Rectal smooth muscle tissue (tissue), 1 donor: Measurements from ENCODE around the gene LRRC41.

Experiments used
- H3K27ac ChIP-seq: one replicate; pipeline ENCODE4 v1.7.0; 2013; ENCODE audit warnings: low read depth, low read length, inconsistent platforms
- H3K27me3 ChIP-seq: one replicate; pipeline ENCODE4 v1.7.0; 2013; ENCODE audit warnings: low read length; ENCODE audit not compliant: control insufficient read depth, insufficient read depth
- H3K36me3 ChIP-seq: one replicate; pipeline ENCODE4 v1.7.0; 2013; ENCODE audit warnings: low read length; ENCODE audit not compliant: control insufficient read depth, insufficient read depth
- H3K4me1 ChIP-seq: one replicate; pipeline ENCODE4 v1.7.0; 2013; ENCODE audit warnings: low read length; ENCODE audit not compliant: control insufficient read depth, insufficient read depth
- H3K4me3 ChIP-seq: one replicate; pipeline ENCODE4 v1.7.0; 2013; ENCODE audit warnings: low read length
- H3K9ac ChIP-seq: one replicate; pipeline ENCODE4 v1.7.0; 2013; ENCODE audit warnings: low read length

Gene LRRC41

DNA sequence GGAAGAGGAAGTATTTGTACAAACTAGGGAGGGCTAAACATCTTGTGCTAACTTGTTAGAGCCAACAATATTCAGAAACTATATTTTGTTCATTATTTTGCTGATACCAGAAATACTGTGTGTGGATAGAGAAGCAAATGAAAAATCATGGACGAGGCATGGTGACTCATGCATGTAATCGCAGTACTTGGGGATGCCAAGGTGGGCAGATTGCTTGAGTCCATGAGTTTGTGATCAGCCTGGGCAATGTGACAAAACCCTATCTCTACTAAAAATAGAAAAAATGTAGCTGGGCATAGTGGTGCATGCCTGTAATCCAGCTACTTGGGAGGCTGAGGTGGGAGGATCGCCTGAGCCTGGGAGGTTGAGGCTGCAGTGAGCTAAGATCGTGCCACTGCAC lies 13.4 kb downstream of the LRRC41 start:
- Histone ChIP-seq H3K36me3 (peaks cover 19% of the 10 kb centered on the region), H3K9ac (no peak overlapping the region), H3K27ac (no peak overlapping the region), H3K4me3 (no peak overlapping the region), H3K4me1 (no peaks in the 10 kb centered on the region), H3K27me3 (no peaks in the 10 kb centered on the region)

DNA sequence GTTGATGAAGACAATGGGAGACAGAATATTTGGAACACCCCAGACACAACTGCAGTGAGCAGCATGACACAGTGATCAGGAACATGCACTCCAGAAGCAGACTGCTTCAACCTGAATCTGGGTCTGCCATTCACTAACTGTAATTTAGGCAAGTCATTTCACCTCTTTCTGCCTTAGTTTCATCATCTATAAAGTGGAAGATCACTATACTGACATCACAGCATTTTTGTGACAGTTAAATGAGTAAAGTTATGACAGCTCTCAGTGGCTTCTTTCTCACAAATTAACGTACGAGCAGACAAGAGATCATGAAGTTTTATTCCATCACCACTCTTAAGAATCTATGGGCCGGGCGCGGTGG lies 14.3 kb downstream of the LRRC41 start:
- Histone ChIP-seq H3K27ac (no peak overlapping the region), H3K4me3 (no peak overlapping the region), H3K36me3 (peaks cover 22% of the 10 kb centered on the region), H3K9ac (no peak overlapping the region), H3K27me3 (no peaks in the 10 kb centered on the region), H3K4me1 (no peaks in the 10 kb centered on the region)

DNA sequence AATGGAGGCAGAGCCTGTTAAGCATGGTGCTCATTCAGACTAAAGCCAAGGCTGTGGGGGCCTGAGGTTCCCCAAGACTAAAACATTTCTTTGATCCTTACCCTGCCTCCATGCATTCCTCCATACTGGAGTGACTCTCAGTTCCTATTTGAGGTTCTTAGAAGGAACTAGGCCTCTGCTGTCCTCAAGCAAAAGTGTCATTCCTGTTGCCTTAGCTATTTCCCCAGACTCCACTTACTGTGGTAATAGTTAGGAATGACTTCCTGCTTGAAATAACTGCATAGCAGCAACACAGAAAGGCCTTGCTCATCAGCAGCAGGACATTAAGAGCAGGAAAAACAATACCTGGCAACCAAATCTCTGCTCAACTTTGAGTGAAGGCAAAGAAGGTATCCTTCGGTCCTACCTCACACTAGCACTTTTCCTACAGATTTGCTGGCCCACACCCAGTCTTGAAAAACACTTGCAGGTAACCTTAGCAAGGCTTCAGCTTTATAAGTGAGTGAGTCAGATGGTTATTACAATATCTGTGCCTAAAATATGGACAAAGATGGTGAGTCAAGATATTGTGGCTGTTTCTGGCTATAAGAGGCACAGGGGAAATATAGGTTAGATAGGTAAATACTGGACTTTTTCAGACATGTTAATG lies 14.8 kb downstream of the LRRC41 start:
- H3K27me3 ChIP-seq: no peaks in the 10 kb centered on the region
- H3K36me3 ChIP-seq: peaks cover 20% of the 10 kb centered on the region
- no peak overlapping the region for H3K9ac ChIP-seq
- no peak overlapping the region for H3K27ac ChIP-seq
- no peaks in the 10 kb centered on the region for H3K4me1 ChIP-seq
- H3K4me3 ChIP-seq: no peak overlapping the region

DNA sequence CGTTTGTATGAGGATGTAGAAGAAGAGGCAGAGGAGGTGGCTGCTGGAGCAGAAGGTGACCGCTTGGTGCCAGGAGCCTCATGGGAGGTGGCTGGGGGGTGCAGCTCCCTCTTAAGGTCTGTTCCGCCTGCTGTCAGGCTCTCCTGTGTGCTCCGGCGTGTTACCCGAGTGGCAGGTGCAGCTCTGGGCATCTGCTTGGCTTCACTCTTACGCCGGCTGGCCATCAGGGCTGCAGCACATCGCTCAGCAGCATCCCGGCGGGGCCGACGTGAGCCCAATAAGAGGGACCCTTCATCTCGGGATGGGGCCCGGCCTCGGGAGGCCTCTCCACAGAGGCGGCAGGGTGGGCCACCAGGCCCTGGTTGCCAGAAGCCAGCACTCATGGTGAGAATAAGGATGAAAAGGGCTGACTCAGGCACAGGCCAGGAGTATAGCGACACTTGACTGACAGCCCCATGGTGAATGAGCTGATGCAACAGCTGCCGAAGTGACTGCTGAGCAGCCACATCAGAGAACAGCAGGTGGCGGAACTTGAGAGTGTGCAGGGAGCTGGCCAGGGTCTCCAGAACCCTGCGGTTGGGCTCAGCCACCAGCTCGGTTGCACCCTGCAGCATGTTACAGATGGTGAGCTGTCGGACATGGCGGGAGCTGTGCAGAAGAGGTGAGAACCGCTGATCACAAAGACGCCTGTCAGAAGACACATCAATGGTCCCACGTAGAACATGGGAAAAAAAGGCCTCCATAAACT lies 17.5 kb downstream of the LRRC41 start:
- peaks cover 20% of the 10 kb centered on the region for H3K36me3 ChIP-seq
- no peaks in the 10 kb centered on the region for H3K4me1 ChIP-seq
- no peak overlapping the region for H3K4me3 ChIP-seq
- no peak overlapping the region for H3K27ac ChIP-seq
- H3K27me3 ChIP-seq: no peaks in the 10 kb centered on the region
- H3K9ac ChIP-seq: no peak overlapping the region

DNA sequence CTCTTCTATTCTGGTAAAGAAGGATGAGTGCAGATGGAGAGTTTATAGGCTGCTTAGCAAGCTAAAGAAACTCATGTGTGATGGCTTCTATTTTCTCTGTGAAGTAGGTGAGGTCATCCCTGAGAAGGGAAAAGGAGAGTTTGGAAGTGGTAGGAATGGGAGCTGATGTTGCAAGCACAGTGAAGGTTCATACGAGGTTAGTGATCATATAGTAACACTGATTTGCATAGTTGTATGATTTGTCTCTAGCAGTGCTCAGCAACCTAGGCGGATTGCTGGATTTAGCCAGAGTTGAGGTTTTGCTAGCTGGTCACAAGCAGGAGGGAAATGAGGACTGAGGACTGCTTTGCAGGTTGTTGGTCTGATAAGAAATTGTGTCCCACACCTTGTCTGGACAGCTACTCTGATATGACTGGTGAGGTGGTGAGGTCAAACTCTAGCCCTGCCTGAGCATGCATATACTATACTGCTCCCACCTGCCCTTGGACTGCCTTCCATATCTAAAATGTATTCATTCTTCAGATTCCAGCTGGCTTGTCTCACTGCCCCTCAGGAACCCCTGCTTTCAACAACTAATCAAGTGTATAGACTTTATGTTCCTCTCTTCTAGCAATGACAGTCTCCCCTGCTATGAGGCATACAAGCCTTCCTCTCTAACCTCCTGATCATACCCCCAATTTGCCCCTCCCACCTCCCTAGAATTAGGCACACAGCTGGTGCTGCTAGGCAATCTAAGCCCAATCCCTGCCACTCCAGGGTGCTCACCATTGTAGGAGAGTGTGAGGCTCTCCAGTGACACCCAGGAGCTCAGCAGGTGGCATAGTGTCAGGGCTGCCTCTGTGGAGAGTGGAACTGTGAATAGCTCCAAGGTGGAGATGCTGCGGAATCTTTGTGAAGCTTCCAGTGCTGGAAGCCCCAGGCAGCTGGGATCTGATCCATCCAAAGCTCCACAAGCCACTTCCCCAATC lies 18.5 kb downstream of the LRRC41 start:
- no peak overlapping the region for H3K9ac ChIP-seq
- H3K4me3 ChIP-seq: no peak overlapping the region
- H3K27ac ChIP-seq: no peak overlapping the region
- H3K4me1 ChIP-seq: no peaks in the 10 kb centered on the region
- no peaks in the 10 kb centered on the region for H3K27me3 ChIP-seq
- H3K36me3 ChIP-seq: peaks cover 30% of the 10 kb centered on the region

DNA sequence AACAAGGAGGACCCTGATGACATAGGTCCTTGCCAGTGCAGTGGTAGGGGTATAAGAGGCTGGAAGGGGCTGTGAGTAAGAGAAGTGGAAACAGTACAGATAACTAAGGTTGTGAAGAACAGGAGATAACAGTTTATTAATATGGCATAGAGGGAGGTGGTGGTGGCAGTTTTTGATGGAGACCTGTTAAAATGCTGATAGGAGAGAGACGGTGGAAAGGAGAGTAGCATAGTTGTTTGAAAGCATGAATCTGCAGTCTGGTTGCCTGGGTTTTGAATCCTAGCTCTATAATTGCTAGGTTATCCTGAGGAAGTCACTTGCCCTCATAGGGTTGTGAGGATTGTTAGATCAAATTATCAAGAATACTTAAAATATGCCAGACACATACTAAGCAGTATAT lies 19.4 kb downstream of the LRRC41 start:
- peaks cover 33% of the 10 kb centered on the region for H3K36me3 ChIP-seq
- no peaks in the 10 kb centered on the region for H3K27me3 ChIP-seq
- H3K4me3 ChIP-seq: no peak overlapping the region
- H3K4me1 ChIP-seq: no peaks in the 10 kb centered on the region
- H3K9ac ChIP-seq: no peak overlapping the region
- no peak overlapping the region for H3K27ac ChIP-seq

DNA sequence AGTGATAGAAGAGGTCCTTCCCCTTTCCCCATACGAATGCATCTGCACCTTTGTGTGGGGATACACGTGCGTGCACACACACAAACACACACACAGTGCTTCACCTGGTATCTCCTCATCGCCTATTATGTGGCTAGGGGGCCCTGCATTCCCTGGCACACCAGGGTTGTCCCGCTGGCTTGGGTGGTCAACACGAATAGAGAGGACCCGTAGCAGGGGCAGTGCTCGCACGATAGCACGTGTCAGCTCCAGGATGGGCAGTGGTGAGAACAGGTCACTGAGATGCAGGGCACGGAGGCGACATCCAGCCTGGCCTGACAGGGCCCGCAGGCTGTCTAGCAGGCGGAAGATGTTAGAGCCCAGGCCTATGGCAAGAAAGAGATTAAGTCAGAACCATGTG lies 22.4 kb downstream of the LRRC41 start:
- no peak overlapping the region for H3K9ac ChIP-seq
- no peak overlapping the region for H3K27ac ChIP-seq
- H3K27me3 ChIP-seq: no peaks in the 10 kb centered on the region
- H3K36me3 ChIP-seq: peaks cover 40% of the 10 kb centered on the region
- no peak overlapping the region for H3K4me3 ChIP-seq
- no peaks in the 10 kb centered on the region for H3K4me1 ChIP-seq

DNA sequence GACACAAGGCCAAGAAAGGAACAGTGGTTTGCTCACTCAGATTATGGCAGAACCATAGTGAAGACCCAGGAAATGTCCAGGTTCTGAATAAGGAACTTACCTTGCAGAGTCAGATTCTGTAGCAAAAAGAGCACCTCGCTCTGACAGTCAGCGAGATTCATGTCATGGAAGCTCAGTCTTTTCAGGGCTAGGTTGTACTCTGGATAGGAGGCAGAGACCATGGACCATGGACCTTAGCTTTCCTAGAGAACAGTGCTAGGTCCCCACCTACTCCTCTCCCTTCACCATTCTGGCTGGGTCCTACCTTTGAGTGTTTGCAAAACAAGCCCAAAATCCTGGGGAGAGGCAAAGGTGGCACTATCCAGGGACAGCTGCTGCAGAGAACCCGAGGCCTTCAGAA lies 23.3 kb downstream of the LRRC41 start:
- Histone ChIP-seq H3K4me3 (no peak overlapping the region), H3K27ac (no peak overlapping the region), H3K36me3 (peaks cover 31% of the 10 kb centered on the region), H3K4me1 (no peaks in the 10 kb centered on the region), H3K9ac (no peak overlapping the region), H3K27me3 (no peaks in the 10 kb centered on the region)

DNA sequence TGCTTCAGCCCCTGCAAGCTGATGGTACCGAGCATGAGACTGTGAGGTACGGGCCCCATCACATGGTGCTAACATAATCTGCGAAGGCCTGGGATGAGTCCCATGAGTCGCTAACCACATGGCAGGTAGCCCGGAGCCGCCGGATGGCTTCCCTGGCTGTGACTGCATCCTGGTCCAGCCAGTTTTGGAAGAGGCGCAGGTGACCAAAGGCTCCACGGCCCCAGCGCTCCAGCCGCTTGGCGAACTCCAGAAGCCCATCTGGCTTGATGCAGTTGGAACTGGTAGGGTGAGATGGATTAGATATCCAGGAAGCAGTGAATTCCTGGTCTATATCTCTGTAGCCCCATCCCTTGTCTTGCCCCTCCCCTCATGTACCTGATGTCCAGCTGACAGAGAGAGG lies 24.6 kb downstream of the LRRC41 start:
- Histone ChIP-seq H3K4me1 (no peaks in the 10 kb centered on the region), H3K36me3 (peaks cover 27% of the 10 kb centered on the region), H3K4me3 (no peak overlapping the region), H3K27ac (no peak overlapping the region), H3K9ac (no peak overlapping the region), H3K27me3 (no peaks in the 10 kb centered on the region)

DNA sequence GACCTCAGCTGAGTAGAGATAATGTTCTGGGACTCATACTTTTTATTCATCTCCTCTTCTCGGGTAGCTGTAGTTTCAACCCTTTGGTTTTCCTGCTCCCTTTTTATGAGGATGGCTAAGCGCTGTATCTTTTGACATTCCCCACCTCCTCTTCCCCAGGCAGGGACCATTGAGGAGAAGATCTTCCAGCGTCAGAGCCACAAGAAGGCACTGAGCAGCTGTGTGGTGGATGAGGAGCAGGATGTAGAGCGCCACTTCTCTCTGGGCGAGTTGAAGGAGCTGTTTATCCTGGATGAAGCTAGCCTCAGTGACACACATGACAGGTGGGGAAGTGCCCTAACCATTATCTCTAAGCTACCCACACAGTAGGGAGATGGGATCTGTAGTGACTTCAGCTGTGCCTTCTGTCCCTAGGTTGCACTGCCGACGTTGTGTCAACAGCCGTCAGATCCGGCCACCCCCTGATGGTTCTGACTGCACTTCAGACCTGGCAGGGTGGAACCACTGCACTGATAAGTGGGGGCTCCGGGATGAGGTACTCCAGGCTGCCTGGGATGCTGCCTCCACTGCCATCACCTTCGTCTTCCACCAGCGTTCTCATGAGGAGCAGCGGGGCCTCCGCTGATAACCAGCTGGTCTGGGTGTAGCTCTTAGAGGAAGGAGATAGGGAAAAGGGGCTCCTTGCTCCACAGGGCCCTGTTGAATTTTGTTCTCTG lies 25.6 kb downstream of the LRRC41 start:
- H3K9ac ChIP-seq: no peak overlapping the region

DNA sequence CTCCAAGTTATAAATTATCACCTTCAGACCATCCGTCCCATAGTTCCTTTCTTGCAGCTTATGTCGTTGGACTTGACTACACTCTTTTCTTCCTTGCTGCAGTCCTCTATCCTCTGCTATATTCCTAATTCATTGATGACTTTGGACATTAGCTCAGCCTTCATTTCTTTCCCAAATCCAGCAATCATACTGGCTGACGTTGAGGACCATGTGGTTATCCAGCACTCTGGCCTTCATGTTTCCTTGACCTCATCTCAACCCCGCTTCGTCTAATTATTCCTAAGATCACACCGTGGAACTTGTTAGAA lies 28.4 kb downstream of the LRRC41 start:
- no peak overlapping the region for H3K27ac ChIP-seq
- H3K36me3 ChIP-seq: peaks cover 15% of the 10 kb centered on the region
- no peak overlapping the region for H3K9ac ChIP-seq
- H3K4me1 ChIP-seq: no peaks in the 10 kb centered on the region
- no peak overlapping the region for H3K4me3 ChIP-seq
- H3K27me3 ChIP-seq: no peaks in the 10 kb centered on the region

More for the DNA sequence above, 25.6 kb downstream of the LRRC41 start:
- Histone ChIP-seq H3K4me1 (no peaks in the 10 kb centered on the region), H3K4me3 (no peak overlapping the region), H3K27me3 (no peaks in the 10 kb centered on the region), H3K27ac (no peak overlapping the region), H3K36me3 (peaks cover 27% of the 10 kb centered on the region)
